Cardiac fibroblast (primary cell): ENCODE results near the gene NCR2.
A peak's percentile ranks its signal among the peaks of the same experiment; 100 is the strongest.

Experiments used
- DNase-seq, 2 donors: peaks; one replicate each; pipeline versions ENCODE4 v3.0.0 to v3.0.0-alpha.2; 2010; ENCODE audit warnings: low read depth in 2 of 2
- H3K4me3 ChIP-seq, 2 donors: replicated peaks in 1 of 2; 1 replicate in 1 of 2; 2 replicates in 1 of 2; pipeline ENCODE4 v1.5.1; 2011; ENCODE audit warnings: low read depth in 2 of 2, low read length in 2 of 2, mild to moderate bottlenecking in 2 of 2, moderate library complexity in 1 of 2
- CTCF ChIP-seq: IDR thresholded peaks from one replicate; pipeline ENCODE4 v1.5.1; 2011; ENCODE audit warnings: low read depth, mild to moderate bottlenecking, low read length, inconsistent platforms

NCR2 gene

GRCh38 chr6:41345901-41346300 is 10.5 kb downstream of the NCR2 start:
- DNase-seq = no peak
- H3K4me3 ChIP-seq = no peak overlapping the region
- TF ChIP-seq CTCF = no peak

- no peak for DNase-seq
- no peak for TF ChIP-seq CTCF
- H3K4me3 ChIP-seq = no peak overlapping the region
Measured at GRCh38 chr6:41346441-41346840, 11.0 kb downstream of the NCR2 start.

- TF ChIP-seq CTCF = no peak
- H3K4me3 ChIP-seq = no peak overlapping the region
- DNase-seq = peak in 1 of 2 donors; percentile 30
Measured at GRCh38 chr6:41347378-41348050, 12.1 kb downstream of the NCR2 start.

GRCh38 chr6:41348934-41349333 is 13.5 kb downstream of the NCR2 start:
- TF ChIP-seq CTCF = no peak
- no peak overlapping the region for H3K4me3 ChIP-seq
- DNase-seq = no peak

GRCh38 chr6:41352396-41352795 is 17.0 kb downstream of the NCR2 start:
- no peak overlapping the region for H3K4me3 ChIP-seq
- no peak for DNase-seq
- TF ChIP-seq CTCF = no peak

DNA sequence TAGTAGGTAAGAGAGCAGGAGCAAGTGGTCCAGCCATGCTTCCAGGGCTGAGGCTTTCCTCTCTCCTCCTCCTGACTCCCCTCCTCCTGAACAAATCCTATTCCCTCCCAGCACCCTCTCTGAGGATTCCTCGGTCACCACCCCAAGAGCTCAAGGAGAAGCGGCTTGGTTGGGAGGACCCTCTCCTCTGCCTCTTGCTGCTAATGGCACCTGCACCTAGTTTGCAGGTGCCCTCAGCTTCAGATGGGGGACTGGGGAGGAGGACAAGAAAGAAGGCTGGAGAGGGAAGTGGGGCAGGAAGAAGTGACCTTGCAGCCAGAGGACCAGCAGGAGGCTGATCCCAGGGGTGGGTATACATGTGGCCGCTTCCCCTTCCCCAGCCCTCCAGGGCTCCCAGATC is 17.5 kb downstream of the NCR2 start:
- no peak overlapping the region for H3K4me3 ChIP-seq
- TF ChIP-seq CTCF = no peak
- no peak for DNase-seq

DNA sequence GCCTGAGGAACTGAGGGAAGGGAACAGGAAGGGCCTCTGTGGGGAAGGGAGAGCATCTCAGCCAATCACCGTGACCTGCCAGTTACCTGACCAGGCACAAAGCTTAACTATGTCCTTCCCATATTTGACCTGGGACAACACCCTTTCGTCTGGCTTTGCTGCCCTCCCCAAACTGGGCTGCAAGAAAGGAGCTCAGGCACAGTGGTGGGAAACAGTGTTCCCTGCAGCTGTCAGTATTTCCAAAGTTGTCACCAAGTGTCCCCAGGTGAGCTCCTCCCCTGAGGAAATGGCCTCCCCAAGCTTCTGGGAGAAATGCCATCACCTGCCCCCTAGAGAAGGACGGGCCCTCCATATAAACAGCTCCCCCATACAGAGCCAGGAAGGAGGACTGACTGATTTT is 17.9 kb downstream of the NCR2 start:
- no peak for DNase-seq
- TF ChIP-seq CTCF = no peak
- no peak overlapping the region for H3K4me3 ChIP-seq
